HTERT RPE-1 (cell line): ENCODE data around the gene ACOT2.

ENCODE experiments used
- in situ Hi-C: fragments of 300-500 bp; cut with MboI; formaldehyde crosslinking; loops from 4 replicates; pipeline ENCODE4 v1.14.3; 2020; ENCODE audit warnings: low sequenced_read_pairs

Gene ACOT2

GRCh38 chr14:73613419-73613963 lies 44.5 kb downstream of the ACOT2 start:
- in situ Hi-C loops = no loop called here

DNA sequence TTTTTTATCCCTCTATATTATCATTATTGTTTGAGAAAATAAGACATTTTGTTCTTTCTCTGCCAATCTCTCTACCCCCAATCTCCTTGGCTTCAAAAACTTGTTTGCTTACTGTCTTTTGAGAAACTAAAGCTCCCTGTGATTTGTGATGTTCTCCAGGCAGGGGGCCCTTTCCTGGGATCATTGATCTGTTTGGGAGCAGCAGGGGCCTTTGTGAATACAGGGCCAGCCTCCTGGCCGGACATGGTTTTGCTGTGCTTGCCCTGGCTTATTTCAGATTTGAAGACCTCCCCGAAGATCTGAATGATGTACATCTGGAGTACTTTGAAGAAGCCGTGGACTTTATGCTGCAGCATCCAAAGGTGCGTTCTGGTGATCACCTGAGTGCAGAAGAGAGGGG lies 47.8 kb downstream of the ACOT2 start:
- in situ Hi-C loops = no loop called here

DNA sequence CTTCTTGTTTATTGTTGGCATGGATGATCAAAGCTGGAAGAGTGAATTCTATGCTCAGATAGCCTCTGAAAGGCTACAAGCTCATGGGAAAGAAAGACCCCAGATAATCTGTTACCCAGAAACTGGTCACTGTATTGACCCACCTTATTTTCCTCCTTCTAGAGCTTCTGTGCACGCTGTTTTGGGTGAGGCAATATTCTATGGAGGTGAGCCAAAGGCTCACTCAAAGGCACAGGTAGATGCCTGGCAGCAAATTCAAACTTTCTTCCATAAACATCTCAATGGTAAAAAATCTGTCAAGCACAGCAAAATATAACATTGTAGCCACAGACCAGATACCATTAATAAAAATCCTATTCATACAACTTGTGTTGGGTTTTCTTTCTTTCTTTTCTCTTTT lies 50.5 kb downstream of the ACOT2 start:
- in situ Hi-C loops = no loop called here

DNA sequence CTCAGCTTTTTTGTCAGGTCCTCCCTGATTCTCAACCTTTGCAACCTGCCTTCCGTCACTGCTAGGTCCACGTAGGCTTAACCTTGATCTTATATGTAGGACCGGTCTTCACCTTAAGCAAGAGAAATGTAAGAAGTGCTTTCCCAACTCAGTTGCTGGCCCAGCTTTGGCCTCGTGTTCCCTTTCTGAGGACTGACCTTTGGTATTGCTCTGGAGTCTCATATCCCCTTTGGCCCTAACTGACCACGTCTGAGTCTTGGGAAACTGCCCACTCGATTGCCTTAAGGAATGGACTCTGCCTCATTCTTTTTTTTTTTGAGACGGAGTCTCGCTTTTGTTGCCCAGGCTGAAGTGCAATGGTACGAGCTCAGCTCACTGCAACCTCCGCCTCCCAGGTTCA lies 51.3 kb downstream of the ACOT2 start:
- in situ Hi-C loops = no loop called here

- in situ Hi-C loops = no loop called here
Measured at GRCh38 chr14:73623504-73624054, 54.6 kb downstream of the ACOT2 start.
